SH-SY5Y (cell line): ENCODE results near the gene FBN1.

Source experiments
- GATA2 ChIP-seq: IDR thresholded peaks from 2 replicates; pipeline ENCODE4 v1.6.1; 2011; ENCODE audit warnings: mild to moderate bottlenecking, low read depth, low read length
- GATA3 ChIP-seq: IDR thresholded peaks from 2 replicates; pipeline ENCODE4 v1.6.1; 2011; ENCODE audit warnings: low read depth, mild to moderate bottlenecking, low read length, moderate library complexity

- TF ChIP-seq GATA2 (no peak), GATA3 (no peak)
Observed at GRCh38 chr15:48520376-48521155, 124.9 kb downstream of the FBN1 start.
